Measurements from ENCODE around the gene RFTN1. TPM values are rescaled to one million over a fixed set of nuclear protein-coding genes. Genes with fewer than 3 reads are reported as not detected.

Gene RFTN1
- polyA plus RNA-seq, 3 donors: 17.4 to 28.0 (median 27.2) TPM

DNA sequence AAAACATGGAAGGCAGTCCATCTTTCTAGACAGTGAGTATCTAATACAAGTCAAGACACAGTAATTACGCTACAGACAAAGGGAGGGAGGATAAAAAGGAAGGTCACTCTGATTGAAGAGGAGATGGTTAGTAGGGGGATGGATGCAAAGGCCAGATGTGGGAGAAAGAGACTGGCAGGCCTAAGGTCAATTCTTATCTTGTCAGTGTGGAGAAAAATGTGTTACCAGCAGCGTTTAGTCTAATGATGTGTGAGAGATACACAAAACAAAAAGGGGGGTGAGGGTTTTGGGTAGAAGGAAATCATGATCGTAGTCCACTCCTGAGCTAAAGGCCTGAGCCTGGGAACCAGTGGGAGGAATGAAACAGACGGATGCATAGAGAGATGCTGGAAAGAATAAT lies 46.7 kb downstream of the RFTN1 start:
- Histone ChIP-seq H4K20me1 (ENCODE audit: insufficient read depth, low read length) (peaks cover 6% of the 10 kb centered on the region), H3K79me2 (ENCODE audit: insufficient read depth, low read length) (no peaks in the 10 kb centered on the region), H3K36me3 (replicated peaks in 1 of 2; ENCODE audit: control insufficient read depth in 1 of 2, insufficient read depth in 2 of 2, low read length in 2 of 2) (peaks cover 2 to 16% of the 10 kb centered on the region in 2 donors), H3K9ac (ENCODE audit: insufficient read depth, low read length, poor library complexity, severe bottlenecking) (no peak overlapping the region), H3K27me3 (ENCODE audit: control insufficient read depth in 2 of 2, insufficient read depth in 2 of 2, low read length in 2 of 2) (no peaks in the 10 kb centered on the region), H3K4me1 (ENCODE audit: control insufficient read depth in 1 of 2, insufficient read depth in 2 of 2, low read length in 2 of 2) (peaks cover 9 to 10% of the 10 kb centered on the region in 2 donors), H3K4me2 (replicated peaks; ENCODE audit: extremely low read depth, low read length, poor library complexity, severe bottlenecking) (no peak overlapping the region), H3K9me3 (replicated peaks in 1 of 2; ENCODE audit: control insufficient read depth in 1 of 2, insufficient read depth in 1 of 2, low read length in 2 of 2) (peaks cover 3 to 5% of the 10 kb centered on the region in 2 donors), H3K27ac (ENCODE audit: low read depth in 1 of 2, low read length in 2 of 2) (no peak overlapping the region), H2AFZ (ENCODE audit: insufficient read depth, low read depth, low read length, poor library complexity, severe bottlenecking) (no peak overlapping the region), H3K4me3 (replicated peaks in 1 of 3; ENCODE audit: low read depth in 2 of 3, low read length in 3 of 3) (no peak overlapping the region)
- H3K4me1 Mint-ChIP-seq: peaks cover 41% of the 10 kb centered on the region
- no peak for DNase-seq
- intact Hi-C loops (cut with micrococcal nuclease): no loop called here
- H3K27ac Mint-ChIP-seq: peak overlapping the region in 2 of 7 donors; percentile 2 to 29
- WGBS (ENCODE audit: insufficient coverage): 100% methylated on average over 4 of the region's 4 CpGs
- TF ChIP-seq, protein P1, sequence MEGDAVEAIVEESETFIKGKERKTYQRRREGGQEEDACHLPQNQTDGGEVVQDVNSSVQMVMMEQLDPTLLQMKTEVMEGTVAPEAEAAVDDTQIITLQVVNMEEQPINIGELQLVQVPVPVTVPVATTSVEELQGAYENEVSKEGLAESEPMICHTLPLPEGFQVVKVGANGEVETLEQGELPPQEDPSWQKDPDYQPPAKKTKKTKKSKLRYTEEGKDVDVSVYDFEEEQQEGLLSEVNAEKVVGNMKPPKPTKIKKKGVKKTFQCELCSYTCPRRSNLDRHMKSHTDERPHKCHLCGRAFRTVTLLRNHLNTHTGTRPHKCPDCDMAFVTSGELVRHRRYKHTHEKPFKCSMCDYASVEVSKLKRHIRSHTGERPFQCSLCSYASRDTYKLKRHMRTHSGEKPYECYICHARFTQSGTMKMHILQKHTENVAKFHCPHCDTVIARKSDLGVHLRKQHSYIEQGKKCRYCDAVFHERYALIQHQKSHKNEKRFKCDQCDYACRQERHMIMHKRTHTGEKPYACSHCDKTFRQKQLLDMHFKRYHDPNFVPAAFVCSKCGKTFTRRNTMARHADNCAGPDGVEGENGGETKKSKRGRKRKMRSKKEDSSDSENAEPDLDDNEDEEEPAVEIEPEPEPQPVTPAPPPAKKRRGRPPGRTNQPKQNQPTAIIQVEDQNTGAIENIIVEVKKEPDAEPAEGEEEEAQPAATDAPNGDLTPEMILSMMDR (IDR thresholded peaks at IDR 0.05): no peak
- peaks cover 2 to 10% (median 3%) of the 10 kb centered on the region in 7 donors for H3K9me3 Mint-ChIP-seq
- H3K36me3 Mint-ChIP-seq: peaks cover 30 to 39% of the 10 kb centered on the region in 2 donors
- peaks cover 0 to 5% (median 3%) of the 10 kb centered on the region in 3 donors for H3K27me3 Mint-ChIP-seq (ENCODE audit: low read depth in 3 of 3)
- no peak overlapping the region for H3K4me3 Mint-ChIP-seq

DNA sequence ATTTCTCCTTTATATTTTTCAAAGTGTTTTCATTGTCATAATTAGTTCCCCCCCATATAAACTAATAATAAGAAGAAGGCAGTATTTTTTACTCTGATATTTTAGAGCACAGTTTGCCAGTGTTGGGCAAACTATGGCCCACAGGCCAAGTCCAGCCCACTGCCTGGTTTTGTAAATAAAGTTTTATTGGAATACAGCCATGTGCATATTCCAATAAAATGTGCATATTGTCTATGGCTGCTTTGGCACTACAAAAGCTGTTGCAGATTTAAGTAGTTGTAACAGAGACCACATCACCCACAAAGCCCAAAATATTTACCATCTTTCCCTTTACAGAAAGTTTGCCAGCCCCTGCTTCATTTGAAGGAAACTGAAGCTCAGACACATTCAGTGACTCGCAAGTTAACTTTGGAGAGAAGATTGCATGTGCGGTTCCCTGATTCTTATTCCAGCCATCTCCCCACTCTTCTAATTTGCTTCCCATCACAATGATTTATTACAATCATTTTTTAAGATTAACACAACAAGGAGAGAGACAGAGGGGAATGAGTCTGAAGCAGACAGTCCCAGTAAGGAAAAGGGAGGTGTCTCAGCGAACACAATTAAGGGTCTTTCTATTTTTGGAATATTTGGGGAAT lies 48.9 kb downstream of the RFTN1 start:
- Histone ChIP-seq H3K79me2 (ENCODE audit: insufficient read depth, low read length) (no peaks in the 10 kb centered on the region), H3K4me1 (ENCODE audit: control insufficient read depth in 1 of 2, insufficient read depth in 2 of 2, low read length in 2 of 2) (peaks cover 9 to 10% of the 10 kb centered on the region in 2 donors), H3K9me3 (replicated peaks in 1 of 2; ENCODE audit: control insufficient read depth in 1 of 2, insufficient read depth in 1 of 2, low read length in 2 of 2) (no peaks in the 10 kb centered on the region), H3K4me2 (replicated peaks; ENCODE audit: extremely low read depth, low read length, poor library complexity, severe bottlenecking) (no peak overlapping the region), H3K9ac (ENCODE audit: insufficient read depth, low read length, poor library complexity, severe bottlenecking) (no peak overlapping the region), H3K36me3 (replicated peaks in 1 of 2; ENCODE audit: control insufficient read depth in 1 of 2, insufficient read depth in 2 of 2, low read length in 2 of 2) (peaks cover 0 to 9% of the 10 kb centered on the region in 2 donors), H4K20me1 (ENCODE audit: insufficient read depth, low read length) (peaks cover 6% of the 10 kb centered on the region), H3K27ac (ENCODE audit: low read depth in 1 of 2, low read length in 2 of 2) (no peak overlapping the region), H3K4me3 (replicated peaks in 1 of 3; ENCODE audit: low read depth in 2 of 3, low read length in 3 of 3) (no peak overlapping the region), H3K27me3 (ENCODE audit: control insufficient read depth in 2 of 2, insufficient read depth in 2 of 2, low read length in 2 of 2) (no peaks in the 10 kb centered on the region), H2AFZ (ENCODE audit: insufficient read depth, low read depth, low read length, poor library complexity, severe bottlenecking) (no peak overlapping the region)
- intact Hi-C loops (cut with micrococcal nuclease): no loop called here
- Mint-ChIP-seq H3K36me3 (peaks cover 16 to 22% of the 10 kb centered on the region in 2 donors), H3K9me3 (peaks cover 0 to 2% (median 0%) of the 10 kb centered on the region in 7 donors), H3K4me3 (no peak overlapping the region), H3K27ac (no peak overlapping the region), H3K27me3 (ENCODE audit: low read depth in 3 of 3) (peaks cover 0 to 5% (median 3%) of the 10 kb centered on the region in 3 donors), H3K4me1 (peaks cover 37% of the 10 kb centered on the region)
- no peak for DNase-seq
- TF ChIP-seq, protein P1 (IDR thresholded peaks at IDR 0.05): no peak
- no CpG with 5 or more reads among the region's 3 CpGs for WGBS (ENCODE audit: insufficient coverage)
